HG03095 (cell line): Measurements from ENCODE around the gene NNMT.

Experiments used
- ATAC-seq: cut with Tn5 transposase; IDR thresholded peaks from one replicate; pipeline ENCODE4 v1.9.1; 2021; ENCODE audit warnings: moderate library complexity; ENCODE audit not compliant: unreplicated experiment

Gene NNMT

GRCh38 chr11:114262681-114263512 lies 33.3 kb upstream of the NNMT start:
- no peak for ATAC-seq

- no peak for ATAC-seq
Measured at GRCh38 chr11:114263513-114264170, 32.6 kb upstream of the NNMT start.

GRCh38 chr11:114264381-114264780 lies 31.8 kb upstream of the NNMT start:
- ATAC-seq, result no peak

DNA sequence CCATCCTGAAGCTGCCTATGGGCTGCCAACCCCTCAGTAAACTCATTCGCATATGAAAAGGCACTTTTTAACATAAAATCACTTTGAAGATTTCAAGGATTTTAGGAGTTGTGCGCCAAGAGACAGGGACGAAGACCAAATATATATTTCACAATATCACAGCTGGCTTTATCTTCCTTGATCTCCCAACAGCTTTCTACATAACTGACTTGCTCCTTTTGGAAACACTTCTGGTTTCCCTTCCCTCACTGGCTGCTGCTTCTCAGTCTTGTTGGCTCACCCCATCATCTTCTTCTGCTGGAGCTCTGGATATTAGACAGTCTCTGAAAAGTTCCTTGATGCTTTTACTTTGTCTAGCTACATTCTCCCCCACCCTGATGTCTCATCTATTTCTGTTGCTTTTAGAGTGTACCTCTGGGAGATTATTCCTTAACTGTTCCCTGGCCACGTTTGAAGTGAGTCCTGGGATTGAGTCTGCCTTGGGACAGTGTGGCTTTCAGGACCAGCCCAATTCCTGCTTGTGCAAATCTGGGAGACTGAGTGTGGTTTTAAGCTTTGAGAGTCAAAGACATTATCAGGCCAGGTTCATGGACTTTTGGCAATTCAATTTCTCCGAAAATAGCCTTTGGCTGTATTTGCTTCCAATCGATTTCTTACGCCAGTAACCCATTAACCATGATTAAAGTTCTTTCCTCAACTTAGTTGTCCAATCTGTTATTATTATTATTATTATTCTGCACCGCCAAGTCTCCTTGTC lies 30.9 kb upstream of the NNMT start:
- no peak for ATAC-seq

DNA sequence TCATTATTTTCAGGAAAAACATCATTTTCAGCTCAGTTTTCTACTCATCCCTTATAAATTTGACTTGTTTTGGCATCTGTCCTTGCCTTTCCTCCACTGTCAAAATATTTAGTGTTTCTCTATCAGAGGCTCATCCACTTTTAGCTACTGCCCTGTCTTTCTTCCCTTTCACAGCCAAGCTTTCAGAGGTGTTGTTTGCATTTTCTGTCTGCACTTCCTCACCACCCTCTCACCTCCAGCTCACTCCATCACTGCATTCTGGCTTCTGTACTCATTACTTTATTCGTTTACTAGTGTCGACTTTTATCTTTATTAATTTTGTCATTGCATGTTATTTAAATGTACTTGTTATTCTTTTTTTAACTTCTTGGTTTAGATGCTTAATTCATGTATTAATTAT lies 26.7 kb upstream of the NNMT start:
- ATAC-seq, result no peak

DNA sequence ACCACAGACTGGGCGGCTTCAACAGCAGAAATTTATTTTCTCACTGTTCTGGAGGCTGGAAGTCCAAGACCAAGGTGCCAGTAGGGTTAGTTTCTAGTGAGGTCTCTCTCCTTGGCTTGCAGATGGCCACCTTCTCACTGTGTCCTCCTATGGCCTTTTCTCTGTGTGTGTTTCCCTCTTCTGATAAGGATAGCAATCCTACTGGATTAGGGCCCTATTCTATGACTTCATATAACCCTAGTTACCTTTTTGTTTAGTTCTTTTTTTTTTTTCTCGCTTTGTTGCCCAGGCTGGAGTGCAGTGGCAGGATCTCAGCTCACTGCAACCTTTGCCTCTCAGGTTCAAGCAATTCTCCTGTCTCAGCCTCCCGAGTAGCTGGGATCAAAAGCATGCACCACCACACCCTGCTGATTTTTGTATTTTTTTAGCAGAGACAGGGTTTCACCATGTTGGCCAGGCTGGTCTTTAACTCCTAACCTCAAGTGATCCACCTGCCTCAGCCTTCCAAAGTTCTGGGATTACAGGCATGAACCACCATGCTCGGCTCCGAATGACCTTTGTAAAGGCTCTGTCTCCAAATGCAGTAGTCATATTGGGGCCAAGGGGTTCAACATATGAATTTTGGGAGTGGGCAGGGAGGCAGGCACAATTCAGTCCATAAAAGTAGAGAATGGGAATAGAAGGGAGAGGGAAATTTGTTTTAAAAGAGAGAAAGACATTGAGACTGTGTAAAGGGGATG lies 25.5 kb upstream of the NNMT start:
- ATAC-seq, result no peak

- ATAC-seq, result no peak
Measured at GRCh38 chr11:114271316-114271715, 24.9 kb upstream of the NNMT start.

DNA sequence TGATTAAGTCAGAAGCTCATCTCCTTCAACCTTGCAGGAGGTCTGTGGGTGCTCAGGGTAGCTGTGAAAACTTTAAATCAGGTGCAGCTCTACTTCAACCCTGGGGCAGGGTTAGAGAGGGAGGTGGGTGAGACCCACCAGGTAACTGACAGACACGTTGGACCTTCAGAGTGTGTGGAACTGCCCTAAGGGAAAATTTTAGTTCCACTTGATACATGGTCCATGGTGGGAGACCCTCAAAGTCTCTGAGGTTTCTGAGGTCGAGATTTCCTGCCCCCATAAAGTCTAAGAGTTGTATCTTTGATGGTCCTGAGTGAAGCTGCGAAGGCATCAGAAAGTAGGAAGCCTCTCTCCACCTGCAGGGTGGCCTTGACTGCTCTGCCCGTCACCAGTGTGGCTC lies 23.9 kb upstream of the NNMT start:
- no peak for ATAC-seq

DNA sequence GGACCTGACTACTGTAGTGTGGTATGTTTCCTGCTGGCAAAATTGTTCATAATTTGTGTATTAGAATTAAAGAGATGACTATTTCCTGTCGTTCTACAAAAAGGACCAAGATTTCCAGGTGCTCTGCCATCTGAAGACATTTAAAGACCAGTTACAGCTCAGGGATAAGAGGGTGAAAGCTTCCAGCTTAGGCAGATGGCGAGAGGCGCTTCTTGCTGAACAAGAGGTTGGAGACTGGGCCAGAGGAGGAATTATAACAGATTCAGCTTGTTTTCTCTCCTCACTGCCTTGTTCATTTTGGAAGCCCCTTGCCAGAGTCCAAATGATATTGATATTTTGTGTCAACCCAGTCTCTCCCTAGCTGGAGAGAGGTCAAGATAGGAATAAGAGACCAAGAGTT lies 23.1 kb upstream of the NNMT start:
- ATAC-seq, result no peak

DNA sequence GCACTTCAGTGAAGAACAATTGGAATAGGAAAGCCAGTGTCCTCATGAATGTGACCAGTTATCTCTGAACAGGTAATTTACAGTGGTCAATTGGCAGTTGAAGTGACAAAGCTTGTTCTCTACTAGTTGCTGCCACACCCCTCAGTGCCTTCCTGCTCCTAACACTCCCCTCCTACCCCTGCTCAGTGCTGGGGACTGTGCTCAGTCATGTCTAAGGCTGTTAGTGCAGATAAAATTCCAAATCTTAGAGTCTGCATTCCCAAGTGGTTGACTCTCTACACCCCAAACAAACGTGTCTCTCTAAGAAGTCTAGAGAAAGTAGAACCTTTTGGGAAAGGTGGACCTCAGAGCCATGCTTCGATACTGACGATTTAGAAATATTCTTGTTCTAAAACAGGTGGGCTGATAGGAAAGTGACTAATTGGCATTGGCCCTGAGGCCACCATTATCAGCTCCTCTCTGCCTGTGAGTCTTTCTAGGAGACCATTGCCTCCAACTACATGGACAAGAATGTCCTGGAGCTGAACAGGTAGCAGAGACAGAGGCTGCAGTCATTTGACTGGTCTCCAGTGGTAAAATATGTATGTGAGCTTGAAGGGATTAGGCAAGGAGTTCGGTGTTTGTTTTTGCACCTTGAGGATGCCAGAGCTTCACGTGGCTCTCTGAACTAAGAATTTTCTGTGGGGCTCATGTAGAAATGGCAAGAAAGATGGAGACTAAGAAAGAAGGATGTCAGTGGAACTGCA lies 22.1 kb upstream of the NNMT start:
- no peak for ATAC-seq

- ATAC-seq, result no peak
Measured at GRCh38 chr11:114274637-114275036, 21.6 kb upstream of the NNMT start.

DNA sequence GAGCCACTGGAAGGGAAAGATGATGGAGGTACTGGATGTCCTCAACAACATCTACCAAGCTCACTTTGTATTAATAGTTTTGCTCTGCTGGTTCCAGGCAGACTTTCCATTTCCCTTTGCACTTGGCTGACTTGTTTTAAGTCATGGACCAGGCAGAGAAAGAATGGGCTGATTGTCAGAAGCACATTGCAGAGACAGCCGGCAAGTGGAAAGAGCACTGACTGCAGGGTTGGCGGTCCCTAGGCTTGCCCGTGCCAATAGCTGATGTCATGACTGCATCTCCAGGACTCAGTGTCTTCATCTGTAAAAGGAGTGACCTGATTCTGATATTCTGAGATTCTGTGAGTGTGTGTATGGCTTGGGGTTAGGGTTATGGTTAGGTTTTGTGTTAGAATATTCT lies 20.9 kb upstream of the NNMT start:
- ATAC-seq, result no peak

DNA sequence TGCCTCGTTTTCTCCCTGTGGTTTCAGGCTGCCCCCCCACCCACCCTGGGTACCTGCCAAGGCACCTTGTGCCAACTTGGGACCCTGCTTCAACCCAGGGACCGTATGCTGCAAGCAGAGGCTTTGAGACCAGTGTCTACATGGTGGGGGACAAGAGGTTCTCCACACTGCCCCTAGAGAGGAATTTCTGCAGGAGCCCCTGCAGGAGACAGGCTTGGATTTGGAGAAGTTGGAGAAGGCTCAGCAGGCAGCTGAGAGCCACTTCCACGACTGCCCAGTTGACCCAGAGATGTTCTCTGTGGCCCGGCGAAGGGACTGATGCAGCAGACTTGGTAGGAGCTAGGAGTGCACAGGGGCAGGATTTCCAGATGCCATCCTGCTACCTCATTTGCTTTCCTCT lies 20.1 kb upstream of the NNMT start:
- ATAC-seq, result no peak

GRCh38 chr11:114277637-114278341 lies 18.4 kb upstream of the NNMT start:
- no peak for ATAC-seq

DNA sequence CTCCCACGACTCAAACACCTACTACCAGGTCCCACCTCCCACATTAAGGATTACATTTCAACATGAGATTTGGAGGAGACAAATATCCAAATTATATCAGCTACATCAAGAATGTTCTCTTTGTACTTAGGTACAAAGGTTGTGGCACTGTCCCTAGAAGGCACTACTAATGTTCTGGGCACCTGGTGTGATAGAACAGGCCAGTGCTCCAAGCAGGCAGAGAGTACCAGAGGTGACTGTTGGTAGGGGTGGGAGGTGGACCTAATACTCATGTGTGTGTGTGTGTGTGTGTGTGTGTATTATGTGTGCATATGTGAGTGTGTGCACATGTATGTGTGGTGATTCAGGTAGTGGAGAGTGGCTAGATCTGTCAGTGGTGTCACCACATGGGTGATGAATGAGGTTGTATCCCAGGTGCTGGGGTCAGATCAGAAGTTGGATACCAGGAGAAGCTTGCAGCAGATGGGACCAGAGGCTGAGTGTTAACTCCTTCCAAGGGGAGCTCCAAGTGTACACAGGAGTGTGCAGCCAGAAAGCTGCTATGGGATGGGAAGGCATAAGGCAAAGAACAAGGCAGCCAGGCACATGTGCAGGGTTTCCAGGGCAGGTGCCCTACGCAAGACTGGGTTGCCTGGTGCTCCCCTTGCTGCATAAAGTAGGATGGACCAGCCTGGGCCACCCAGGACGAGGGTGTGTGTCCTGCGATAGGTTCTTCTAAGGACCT lies 17.7 kb upstream of the NNMT start:
- ATAC-seq, result no peak

GRCh38 chr11:114279792-114280546 lies 16.2 kb upstream of the NNMT start:
- no peak for ATAC-seq

- no peak for ATAC-seq
Measured at GRCh38 chr11:114280696-114281095, 15.5 kb upstream of the NNMT start.

GRCh38 chr11:114281388-114281956 lies 14.7 kb upstream of the NNMT start:
- no peak for ATAC-seq
